HG03135 (cell line): ENCODE data around the gene MLKL.
A peak's percentile ranks its signal among the peaks of the same experiment; 100 is the strongest.
"Not testable (repeated sequence)": the region's sequence is repeated elsewhere in the genome, so short reads cannot be mapped to it uniquely, and the experiment has no call there.

ENCODE experiments used
- ATAC-seq: cut with Tn5 transposase; IDR thresholded peaks from one replicate; pipeline ENCODE4 v1.9.1; 2021; ENCODE audit warnings: mild to moderate bottlenecking, moderate library complexity; ENCODE audit not compliant: unreplicated experiment

The MLKL gene

DNA sequence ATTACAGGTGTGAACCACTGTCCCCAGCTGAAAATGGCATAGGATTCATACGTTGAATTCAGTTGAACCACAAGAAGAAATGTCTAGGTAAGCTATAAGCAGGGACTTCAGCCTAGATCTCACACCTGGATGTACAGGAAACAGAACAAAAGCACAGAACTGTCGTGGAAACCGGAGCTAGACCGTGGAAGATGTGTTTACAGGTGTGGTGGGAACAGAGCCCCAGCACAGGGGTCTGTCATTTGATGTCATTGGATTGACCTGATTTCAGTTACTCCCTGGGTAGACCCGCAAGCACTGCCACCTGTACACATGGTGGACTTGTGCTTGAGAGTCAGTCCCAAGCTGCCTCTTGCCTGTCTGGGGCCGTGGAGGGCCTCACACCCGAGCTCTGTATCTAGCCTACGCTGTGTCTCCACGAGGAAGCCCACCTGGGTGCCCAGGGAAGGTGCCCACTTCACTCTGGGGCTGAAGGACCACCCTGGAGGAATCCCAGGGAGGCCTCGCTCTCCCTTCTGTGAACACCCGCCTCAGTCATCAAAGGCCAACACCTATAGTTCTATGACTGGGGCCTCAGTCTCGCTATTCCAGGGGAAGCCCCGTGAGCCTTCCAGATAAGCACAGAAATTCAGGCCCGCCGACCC, 32.2 kb upstream of the MLKL start:
- ATAC-seq = no peak

DNA sequence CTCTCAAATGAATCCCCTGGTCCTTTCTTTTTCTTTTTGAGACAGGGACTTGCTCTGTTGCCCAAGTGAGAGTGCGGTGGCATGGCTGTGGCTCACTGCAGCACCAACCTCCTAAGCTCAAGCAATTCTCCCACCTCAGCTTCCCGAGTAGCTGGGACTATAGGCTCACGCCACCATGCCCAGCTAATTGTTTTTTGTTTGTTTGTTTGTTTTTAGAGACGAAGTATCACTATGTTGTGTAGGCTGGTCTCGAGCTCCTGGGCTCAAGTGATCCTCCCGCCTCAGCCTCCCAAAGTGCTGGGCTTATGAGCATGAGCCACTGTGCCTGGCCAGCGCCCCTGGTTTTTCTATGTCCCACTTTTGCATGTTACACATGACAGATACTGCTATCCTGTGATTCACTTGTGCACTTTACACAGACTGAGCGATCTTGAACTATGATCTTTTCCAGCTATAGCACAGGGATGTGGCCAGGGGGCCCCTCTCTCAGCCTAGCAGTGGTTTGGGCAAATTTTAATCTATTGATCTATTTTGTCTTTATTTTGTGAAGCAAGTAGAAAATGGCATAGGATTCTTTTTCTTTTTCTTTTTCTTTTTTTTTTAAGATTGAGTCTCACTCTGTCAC, 31.3 kb upstream of the MLKL start:
- ATAC-seq = no peak

DNA sequence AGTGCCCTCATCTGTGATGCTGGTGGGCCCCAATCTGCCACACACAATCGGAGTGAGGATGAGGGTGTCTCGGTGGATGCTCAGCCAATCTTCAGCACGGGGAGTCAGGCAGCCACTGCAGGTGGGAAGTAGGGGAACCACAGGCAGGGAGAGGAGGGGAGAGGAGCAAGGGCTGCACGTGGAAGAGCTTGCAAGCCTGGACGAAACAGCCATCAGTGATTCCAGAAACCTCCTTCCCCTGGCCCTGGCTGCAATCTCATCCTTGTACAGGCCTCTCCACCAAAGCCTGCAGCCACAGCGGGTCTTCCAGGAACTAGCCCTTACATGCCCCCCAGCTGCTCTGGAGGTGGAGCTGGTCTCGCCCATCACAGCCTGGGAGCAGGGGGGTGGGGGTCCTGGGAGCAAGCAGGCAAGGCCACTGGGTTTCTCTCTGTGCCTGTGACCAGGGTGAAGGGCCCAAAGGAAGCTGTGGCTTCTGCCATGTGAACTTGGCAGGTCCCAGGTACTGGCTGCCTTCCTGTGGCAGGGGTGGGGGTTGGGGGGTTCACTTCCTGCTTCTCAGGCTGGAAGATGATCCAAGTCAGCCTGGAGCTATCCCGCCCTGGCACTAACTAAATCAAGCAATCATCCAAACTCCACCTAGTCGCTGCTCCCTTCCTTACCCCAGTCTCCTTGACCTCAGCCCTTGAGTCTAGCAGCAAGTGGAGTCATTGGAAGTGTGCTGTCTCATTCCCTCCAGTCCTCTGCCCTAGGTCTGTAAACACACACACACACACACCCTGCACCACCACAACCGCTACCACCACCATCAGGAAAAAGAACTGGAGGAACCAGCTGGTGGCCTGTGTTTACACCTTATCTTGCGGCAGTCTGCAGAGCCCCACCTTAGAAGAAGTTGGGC, 29.4 kb upstream of the MLKL start:
- ATAC-seq = no peak

DNA sequence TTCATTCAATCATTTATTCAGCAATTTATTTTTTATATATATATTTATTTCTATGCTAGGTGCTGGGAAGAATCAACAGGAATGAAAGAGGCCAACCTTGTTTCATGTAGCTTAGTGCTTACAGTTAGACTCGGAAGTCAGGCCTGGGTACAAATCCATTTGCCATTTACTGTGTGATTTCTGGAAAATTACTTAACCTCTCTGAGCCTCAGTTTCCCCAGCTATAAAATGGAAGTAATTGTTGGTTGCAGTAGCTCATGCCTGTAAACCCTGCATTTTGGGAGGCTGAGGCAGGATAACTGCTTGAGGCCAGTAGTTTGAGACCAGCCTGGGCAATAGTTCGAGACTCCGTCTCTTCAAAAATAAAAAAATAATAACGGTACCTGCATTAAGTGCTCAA, 27.2 kb upstream of the MLKL start:
- ATAC-seq = no peak

DNA sequence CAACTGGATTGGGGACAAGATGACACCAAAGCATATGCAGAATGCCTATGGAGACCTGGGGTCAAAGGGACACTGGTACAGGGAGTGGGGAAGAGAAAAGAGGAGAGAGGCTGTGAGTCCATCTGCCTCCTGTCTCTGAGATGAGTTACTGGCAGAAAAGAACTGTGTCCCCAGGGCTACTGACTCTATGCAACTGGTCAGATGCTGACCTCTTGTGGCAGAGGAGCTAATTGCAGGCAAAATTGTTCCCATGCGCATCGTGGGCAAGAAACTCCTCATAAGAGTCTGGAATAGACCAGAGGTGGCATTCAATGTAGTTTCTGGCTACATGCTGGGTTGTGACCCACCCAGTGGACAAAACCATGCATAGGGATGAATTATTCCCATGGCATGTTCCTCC, 26.1 kb upstream of the MLKL start:
- ATAC-seq = no peak

DNA sequence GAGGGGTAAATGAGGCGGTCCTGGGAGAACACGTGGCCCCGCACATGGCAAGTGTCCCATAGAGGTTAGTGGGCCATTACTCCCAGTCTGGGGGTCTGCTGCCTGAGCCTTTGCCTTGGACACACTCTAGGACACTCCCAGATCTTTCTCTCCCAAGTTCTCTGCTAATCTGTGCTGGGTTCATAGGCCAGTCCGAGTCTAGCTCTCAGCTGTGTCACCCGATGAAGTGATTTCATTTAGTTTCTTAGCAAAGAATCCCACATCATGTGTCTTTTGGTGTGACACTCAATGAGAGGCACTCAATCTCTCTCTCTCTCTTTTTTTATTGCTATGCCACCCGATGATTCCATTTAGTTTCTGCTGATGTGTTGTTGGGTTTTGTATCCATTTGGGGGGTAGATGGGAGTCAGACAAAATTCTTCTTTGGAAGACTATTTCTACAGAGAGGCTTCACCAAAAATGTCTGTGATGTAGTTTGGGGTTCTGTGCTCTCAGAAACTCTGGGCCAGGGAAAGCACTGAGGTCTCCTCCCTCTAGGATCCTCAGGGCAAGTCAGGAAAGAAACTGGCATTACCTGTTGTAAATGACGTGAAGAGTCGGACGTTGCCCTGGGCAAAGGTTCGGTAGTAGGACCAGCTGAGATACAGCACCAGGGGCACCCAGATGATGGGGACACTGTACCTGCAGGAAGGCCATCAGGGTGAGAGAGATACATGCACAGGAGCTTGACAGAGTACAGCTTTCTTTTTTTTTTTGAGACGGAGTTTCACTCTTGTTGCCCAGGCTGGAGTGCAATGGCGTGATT, 25.2 kb upstream of the MLKL start:
- no peak for ATAC-seq

DNA sequence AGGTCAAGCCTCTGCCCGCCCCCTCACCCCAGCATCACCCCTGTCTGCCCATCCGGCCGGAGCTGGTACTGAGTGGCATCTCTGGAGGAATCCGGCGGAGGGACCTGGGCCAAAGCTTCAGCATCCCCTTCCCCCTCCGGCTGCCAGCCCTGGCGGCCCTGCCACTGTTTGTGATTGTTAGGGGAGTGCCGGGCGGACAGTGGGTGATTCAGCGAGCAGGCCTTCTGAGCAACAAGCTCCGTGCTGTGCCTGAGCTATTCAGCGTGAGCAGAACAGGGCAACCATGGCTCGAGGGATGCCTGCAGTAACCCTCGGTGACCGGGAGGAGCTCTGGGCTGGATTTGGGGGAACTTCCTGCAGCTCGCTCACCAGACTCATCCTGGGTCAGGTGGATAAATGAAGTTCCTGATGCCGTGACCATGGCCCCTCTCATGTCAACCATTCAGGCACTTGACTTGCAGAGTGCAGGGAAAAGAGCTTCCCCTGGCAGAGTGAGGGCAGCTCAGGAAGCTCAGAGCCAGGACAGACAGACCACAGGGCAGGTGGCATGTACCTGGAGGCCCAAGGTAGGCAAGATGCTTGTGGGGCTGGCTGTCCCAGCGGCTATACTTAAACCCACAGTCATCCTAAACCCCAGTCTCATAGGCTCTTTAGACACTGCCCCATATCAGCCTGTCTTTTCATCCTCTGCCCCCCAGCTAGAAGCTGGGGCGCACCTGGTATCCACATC, 24.3 kb upstream of the MLKL start:
- ATAC-seq = no peak

DNA sequence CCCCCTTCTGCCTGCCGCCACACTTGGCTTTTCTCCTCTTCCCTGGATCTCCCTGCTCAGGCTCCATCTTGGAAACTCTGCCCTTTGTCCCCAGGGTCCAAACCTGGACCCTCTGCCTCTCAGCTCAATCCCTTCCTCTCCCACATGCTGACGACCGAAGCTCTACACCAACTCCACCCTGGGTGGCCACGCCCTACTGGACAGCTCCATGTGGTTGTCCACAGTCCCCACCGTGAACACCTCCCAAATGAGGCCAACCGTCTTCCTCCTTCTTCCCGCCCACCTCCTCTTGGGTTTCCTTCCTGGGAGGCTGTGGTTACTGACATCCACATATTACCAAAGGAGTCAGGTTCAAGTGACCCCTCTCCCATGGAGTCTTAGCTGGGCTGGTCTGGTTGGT, 22.6 kb upstream of the MLKL start:
- ATAC-seq = no peak

DNA sequence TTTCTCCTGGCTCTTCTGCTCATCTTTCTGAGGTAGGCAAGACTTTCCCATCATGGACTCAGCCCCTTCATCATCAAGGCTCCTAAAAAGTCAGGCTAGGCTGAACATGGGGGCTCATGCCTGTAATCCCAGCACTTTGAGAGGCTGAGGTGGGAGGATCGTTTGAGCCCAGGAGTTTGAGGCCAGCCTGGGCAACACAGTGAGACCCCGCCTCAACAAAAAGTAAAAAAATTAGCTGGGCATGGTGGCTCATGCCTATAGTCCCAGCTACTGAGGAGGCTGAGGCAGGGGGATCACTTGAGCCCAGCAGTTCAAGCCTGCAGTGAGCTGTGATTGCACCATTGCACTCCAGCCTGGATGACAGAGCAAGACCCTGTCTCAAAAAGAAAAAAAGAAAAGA, 21.5 kb upstream of the MLKL start:
- not testable (repeated sequence) for ATAC-seq

DNA sequence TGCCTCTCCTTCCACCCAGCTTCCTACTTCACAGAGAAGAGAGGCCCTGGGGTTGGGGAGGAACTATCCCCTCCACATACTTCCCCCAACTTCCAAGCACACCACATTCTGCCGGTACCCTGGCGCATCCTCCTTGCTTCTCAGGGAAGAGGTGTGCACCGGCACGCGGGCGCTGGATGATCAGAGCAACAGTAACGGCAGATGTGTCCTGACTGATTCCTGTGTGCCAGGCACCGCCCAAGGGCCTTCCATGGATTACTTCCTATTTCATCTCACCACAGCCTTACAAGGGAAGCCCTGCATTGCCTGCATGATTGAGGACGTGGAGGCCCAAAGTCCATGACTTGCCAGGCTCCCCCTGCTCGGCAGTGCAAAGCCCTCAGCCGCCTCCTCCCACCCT, 21.1 kb upstream of the MLKL start:
- no peak for ATAC-seq

DNA sequence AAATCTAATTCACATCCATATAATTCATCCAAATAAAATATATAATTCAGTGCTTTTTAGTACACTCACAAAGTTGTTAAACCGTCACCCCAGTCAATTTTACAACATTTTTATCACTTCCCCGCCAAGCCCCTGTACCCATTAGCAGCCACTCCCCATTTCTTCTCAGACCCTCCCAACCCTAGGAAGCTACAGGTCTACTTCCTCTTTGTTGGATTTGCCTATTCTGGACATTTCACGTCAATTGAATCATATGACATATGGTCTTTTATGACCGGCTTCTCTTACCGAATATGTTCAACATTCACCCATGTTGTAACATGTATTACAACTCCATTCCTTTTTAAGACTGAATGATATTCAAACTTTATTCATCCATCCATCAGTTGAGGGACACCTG, 19.9 kb upstream of the MLKL start:
- no peak for ATAC-seq

DNA sequence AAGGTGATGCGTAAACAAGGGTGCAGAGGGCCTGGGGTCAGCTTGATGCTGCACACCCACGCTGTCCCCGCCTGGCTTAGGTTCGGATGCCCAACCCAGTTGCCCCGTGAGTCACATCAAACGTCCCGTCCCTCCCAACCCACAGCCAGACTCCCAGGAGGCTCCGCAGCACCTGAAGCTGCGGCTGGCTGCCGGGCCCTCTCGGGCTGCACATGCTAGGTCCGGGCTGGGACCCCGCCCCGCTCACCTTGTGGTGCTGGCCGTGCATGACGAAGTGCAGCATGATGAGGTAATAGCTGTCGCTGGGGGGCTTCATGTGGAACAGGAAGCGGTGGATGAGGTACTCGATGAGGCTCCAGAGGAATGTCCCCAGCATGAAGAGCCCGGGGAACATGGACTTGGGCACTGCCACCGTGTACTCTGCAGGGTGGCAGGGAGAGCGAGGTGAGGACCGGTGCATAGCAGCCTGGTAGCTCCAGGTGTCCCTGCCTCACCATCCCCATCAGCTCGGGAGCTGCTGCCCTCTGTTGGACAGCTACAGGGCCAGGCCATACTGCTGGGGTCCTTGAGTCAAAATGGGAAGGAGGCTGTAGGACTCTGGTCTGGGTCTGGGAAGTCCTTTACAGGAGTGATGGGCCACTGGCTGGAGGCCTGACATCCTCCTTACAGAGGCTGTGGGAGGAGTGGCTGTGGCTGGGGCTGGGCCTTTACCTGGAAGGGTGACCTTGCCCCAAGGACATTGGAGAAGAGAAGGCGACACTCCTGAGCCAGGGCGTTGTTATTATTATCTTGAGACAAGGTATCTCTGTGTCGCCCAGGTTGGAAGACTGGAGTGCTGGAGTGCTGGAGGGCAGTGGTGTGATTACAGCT, 18.3 kb upstream of the MLKL start:
- no peak for ATAC-seq

DNA sequence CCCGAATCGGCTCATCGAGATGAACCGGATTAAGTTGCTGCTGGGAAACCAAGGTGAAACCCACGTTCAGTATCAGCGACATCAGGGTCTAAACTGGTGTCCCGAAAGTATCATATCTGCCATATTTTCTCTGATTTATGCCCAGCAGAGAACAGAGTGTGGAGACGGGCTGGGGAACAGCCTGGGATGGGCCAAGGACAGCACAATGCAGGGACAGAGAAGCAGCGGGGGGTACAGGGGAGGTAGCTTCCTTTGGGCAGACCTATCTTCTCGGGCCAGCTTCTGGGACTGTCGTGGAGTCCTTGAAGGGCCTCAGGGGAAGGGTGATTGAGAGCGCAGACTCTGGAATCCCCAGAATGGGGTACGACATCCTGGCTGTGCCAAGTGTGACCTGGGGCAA, 17.5 kb upstream of the MLKL start:
- no peak for ATAC-seq

DNA sequence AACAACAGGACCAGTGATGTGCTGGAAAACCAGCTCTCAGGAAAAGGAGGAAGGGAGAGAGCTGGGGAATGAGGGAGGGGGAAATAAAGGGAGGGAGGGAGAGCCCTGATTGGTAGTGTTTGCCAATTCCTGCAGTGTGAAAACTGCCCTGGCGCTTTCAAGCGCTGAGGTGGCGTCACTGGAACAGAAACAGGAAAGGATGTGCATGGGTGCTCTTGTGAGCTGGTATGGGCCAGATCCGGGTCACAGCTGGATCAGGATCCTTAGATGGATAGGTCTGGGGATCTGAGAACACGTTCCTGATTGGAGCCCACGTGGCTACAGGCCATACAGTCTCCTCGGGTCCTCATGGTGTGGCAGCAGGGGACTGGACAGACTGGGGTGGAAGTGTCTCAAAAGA, 16.7 kb upstream of the MLKL start:
- ATAC-seq = no peak

DNA sequence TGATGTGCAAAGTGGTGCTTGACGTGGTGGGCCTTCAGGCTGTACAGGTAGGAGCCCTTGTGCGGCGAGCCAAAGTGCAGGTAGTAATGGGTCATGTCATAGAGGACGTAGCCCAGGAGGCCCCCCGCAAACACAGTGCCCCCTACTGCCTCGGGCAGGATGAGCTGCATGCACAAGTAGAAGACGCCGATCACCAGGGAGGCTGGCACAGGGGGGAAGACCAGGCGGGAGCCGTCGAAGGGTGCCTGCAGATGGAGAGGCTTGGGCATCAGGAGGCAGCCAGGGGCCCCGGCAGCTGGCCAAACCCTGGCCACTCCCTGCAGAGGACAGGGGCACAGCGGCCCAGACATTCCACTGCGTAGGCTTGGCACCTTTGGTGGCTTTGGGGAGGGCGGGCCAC, 15.7 kb upstream of the MLKL start:
- no peak for ATAC-seq

DNA sequence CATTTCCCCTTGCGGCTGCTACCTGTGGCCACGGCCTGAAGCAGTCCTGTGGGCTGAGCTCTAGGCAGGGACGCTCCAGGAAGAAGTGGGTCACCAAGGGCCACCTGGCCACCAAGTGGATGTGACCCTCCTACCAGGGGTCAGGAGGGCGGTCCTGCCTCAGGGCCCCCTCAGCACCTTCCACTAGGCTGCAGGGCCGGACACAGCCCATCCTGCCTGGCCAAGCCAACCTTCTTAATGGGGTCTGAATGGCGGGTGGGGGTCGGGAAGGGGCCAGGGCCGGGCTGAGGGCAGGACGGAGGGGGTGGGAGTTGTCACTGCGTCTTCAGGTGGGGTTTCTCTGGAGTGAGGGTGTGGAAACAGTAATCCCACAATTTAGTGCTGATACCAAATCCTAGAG, 13.2 kb upstream of the MLKL start:
- no peak for ATAC-seq

DNA sequence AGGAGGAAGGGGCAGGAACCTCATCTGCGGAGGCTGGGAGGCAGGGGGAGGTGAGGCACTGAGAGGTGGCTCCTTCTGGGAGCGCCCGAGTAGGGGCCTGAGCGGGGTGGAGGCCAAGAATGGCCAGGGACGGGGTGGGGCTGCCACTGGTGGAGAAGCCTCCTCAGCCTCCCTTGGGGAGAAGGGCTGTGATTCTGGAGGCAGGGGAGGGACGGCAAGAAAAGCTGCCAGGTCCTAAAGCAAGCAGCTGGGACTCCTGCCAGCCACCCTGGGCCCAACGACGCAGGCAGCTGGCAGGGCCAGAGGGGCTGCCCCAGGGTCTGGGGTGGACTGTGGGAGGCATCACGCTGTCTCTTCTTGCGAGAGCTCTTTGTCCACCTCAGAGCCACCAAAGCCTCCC, 12.7 kb upstream of the MLKL start:
- ATAC-seq = no peak

DNA sequence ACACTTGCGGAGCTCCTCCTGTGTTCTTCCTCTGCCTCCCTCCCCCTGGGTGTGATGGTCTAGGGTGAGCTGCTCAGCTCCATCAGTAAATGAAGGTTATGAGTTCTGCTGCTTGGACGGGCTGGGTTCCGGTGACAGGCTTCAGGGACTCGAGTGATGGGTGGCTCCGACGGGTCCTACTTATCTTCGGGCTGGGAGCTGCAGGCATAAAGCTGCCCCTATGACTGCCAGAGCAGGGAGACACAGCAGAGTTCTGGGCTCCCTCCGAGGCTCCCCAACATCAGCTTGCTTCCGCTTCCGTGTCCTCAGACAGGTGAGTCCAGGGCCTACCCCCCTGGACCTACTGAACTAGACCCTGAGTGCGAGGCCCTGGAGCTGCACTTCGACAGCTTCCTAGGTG, 11.3 kb upstream of the MLKL start:
- ATAC-seq = no peak

DNA sequence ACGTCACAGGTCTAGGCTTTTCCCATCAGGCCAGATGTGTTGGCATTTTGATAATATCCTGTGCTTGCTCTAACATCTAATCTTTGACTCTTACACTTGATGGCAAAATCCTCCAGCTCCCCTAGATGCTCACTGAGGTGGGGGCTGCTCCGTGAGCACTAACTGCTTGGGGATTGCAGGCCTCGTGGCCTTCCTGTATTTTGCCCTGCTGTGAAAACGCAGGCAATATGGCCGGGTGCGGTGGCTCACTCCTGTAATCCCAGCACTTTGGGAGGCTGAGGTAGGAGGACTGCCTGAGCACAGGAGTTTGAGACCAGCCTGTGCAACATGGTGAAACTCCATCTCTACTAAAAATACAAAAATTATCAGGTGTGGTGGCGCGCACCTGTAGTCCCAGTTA, 9.7 kb upstream of the MLKL start:
- ATAC-seq = no peak

DNA sequence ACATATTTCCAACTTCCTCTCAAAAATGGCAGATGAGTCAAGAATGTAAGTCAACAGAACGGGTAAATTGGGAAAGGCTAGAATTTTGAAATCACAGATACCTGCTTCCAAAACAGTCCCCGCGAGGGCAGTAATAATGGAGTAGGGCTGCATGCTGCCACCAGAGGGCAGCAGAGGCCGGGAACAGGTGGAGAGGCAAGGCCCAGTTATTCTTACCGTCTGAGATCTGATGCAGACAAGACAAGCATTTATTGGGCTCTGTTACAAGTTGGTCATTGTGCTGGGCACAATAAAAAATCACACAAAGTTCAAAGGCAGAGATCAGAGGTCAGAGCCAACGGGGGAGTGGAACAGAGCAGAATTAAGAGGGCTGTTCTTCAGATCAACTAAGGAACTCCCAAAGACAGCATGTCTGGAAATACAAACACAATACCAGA, 8.8 kb upstream of the MLKL start:
- ATAC-seq = peak; percentile 89
